ENCODE measurements around the gene FKBP6. TPM values are rescaled to one million over a fixed set of nuclear protein-coding genes. Genes with fewer than 3 reads are reported as not detected.
A peak's percentile ranks its signal among the peaks of the same experiment; 100 is the strongest.

Gene FKBP6
- total and polyA plus RNA-seq, 9 of the 15 experiments (the other 6 are each of a cell fraction or from before 2014, with no cell fraction given) = not detected

DNA sequence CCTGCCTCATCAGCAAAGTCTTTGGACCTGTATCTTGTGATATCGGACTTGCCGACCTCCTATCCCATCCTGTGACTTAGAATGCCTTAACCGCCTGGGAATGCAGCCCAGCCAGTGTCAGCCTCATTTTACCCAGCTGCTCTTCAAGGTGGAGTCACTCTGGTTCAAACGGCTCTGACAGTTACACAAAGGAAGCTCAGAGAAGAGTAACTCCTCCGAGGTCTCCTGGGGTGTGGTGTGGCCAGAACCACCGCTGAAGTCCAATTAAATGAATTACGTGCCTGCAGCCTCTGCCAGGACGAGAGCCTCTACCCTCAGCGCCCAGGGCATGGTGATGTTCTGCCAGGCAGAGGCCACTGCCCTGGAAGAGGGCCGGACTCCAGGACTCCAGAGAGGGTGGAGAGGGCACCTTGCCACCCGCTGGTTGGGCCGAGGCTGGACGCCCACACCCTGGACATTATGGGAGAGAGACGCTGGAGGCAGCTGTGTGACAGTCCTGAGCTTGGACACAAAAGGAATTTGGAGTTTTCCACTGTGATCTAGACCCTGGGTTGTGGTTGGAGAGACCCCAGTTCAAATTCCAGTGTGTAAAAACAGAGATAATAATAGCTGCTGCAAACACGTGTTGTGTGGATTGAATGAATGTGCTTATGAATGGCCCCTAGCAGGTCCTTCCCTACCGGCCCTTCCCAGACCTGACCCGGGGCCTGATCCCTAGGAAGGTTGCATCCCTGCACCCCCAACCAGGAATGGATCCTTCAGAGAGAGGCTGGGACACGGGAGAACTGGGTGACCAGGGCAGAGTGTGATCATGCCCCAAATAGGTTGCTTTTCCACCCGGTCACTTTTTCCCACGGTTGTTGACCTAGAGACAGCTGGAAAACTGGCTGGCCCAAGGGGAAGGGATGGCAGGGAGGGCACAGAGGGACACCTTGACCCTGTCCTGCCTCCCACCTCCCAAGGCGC, 67.9 kb downstream of the FKBP6 start:
- intact Hi-C loops (cut with micrococcal nuclease) = no loop called here

More for the DNA sequence above, 67.9 kb downstream of the FKBP6 start:
- Histone ChIP-seq H3K9me1 (ENCODE audit: control insufficient read depth, insufficient read depth, low read length) (no peaks in the 10 kb centered on the region), H3K79me2 (ENCODE audit: control insufficient read depth, insufficient read depth, low read length) (no peaks in the 10 kb centered on the region), H3K9ac (ENCODE audit: insufficient read depth in 1 of 2, low read depth in 2 of 2, low read length in 2 of 2) (peak overlapping the region in 1 of 2 experiments; percentile 54; a peak in 2 of 4 replicates), H3K27me3 (ENCODE audit: control insufficient read depth in 2 of 2, insufficient read depth in 2 of 2, low read length in 2 of 2) (peaks cover 4 to 22% of the 10 kb centered on the region in 2 experiments; a peak in 4 of 5 replicates), H3K36me3 (ENCODE audit: control insufficient read depth, insufficient read depth, low read length) (no peaks in the 10 kb centered on the region), H3K4me2 (ENCODE audit: insufficient read depth, low read length) (no peak overlapping the region), H3K27ac (ENCODE audit: extremely low read depth, low read depth, low read length) (no peak overlapping the region), H4K20me1 (replicated peaks; ENCODE audit: control insufficient read depth, insufficient read depth, low read length) (no peaks in the 10 kb centered on the region), H2AFZ (ENCODE audit: low read depth, low read length) (peak overlapping the region; percentile 34; the same call in 1 of the 2 replicates), H3K9me3 (replicated peaks; ENCODE audit: control insufficient read depth, insufficient read depth, low read depth, low read length) (no peaks in the 10 kb centered on the region), H3K4me1 (replicated peaks in 1 of 2; ENCODE audit: control insufficient read depth in 2 of 2, insufficient read depth in 2 of 2, low read length in 2 of 2) (peaks cover 0 to 7% of the 10 kb centered on the region in 2 experiments; a peak in 2 of 5 replicates), H3K4me3 (no peak overlapping the region)
- 21% methylated on average over 21 of the region's 21 CpGs for WGBS (ENCODE audit: insufficient coverage, low coverage, missing lambda C conversion rate)
- no peak for TF ChIP-seq FUS (optimal IDR thresholded peaks at IDR 0.05; ENCODE audit: low read depth, low read length)
- no peak for TF ChIP-seq RFX1 (IDR thresholded peaks at IDR 0.05)
- TF ChIP-seq, protein P1, sequence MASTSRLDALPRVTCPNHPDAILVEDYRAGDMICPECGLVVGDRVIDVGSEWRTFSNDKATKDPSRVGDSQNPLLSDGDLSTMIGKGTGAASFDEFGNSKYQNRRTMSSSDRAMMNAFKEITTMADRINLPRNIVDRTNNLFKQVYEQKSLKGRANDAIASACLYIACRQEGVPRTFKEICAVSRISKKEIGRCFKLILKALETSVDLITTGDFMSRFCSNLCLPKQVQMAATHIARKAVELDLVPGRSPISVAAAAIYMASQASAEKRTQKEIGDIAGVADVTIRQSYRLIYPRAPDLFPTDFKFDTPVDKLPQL (IDR thresholded peaks at IDR 0.05; ENCODE audit: extremely low read depth, insufficient read length) = no peak
- no peak for TF ChIP-seq BDP1 (IDR thresholded peaks at IDR 0.05; ENCODE audit: insufficient read depth, insufficient read length)
- TF ChIP-seq, protein P2, sequence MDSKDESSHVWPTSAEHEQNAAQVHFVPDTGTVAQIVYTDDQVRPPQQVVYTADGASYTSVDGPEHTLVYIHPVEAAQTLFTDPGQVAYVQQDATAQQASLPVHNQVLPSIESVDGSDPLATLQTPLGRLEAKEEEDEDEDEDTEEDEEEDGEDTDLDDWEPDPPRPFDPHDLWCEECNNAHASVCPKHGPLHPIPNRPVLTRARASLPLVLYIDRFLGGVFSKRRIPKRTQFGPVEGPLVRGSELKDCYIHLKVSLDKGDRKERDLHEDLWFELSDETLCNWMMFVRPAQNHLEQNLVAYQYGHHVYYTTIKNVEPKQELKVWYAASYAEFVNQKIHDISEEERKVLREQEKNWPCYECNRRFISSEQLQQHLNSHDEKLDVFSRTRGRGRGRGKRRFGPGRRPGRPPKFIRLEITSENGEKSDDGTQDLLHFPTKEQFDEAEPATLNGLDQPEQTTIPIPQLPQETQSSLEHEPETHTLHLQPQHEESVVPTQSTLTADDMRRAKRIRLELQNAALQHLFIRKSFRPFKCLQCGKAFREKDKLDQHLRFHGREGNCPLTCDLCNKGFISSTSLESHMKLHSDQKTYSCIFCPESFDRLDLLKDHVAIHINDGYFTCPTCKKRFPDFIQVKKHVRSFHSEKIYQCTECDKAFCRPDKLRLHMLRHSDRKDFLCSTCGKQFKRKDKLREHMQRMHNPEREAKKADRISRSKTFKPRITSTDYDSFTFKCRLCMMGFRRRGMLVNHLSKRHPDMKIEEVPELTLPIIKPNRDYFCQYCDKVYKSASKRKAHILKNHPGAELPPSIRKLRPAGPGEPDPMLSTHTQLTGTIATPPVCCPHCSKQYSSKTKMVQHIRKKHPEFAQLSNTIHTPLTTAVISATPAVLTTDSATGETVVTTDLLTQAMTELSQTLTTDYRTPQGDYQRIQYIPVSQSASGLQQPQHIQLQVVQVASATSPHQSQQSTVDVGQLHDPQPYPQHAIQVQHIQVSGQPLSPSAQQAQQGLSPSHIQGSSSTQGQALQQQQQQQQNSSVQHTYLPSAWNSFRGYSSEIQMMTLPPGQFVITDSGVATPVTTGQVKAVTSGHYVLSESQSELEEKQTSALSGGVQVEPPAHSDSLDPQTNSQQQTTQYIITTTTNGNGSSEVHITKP (IDR thresholded peaks at IDR 0.05; ENCODE audit: partially characterized antibody) = peak; percentile 66
- TF ChIP-seq ZNF707 (CRISPR knock-in tag; conservative IDR thresholded peaks at IDR 0.05) = no peak
- no peak for TF ChIP-seq MTA2 (IDR thresholded peaks at IDR 0.05; ENCODE audit: low read depth)
- ChIA-PET CTCF (ENCODE audit: low intra/inter-chr PET ratio) (no interaction called here), POLR2A (no interaction called here)
- DNase-seq (ENCODE audit: extremely low read depth in 1 of 4, low spot score in 3 of 4) (peak in 1 of 4 experiments; percentile 8), FAIRE-seq (no peak), ATAC-seq (peak; percentile 22; the same call in 2 of the 3 replicates)
- BruUV-seq (replicated peaks) = no TSS peak
- in situ Hi-C loops (cut with MboI) = no loop called here
